ENCODE measurements around the gene ANKRD31.

Gene ANKRD31

DNA sequence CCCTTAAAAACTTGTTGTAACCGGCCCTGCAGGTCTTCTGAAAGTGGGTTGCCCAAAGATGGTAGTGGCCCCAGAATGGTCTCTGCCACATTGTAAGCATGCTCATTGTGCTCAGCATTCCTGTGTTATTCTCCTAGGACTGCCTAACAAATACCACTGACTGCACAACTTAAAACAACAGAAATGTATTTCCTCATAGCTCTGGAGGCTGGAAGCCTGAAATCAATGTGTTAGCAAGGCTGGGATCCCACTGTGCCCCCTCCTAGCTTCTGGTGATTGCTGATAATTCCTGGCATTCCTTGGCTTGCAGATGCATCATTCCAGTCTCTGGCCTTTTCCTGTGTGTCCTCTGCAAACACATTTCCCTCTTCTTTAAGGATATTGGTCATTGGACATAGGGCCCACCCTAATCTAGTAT lies 180.9 kb downstream of the ANKRD31 start:
- peak; percentile 28 for DNase-seq (ENCODE audit: low read depth)

DNA sequence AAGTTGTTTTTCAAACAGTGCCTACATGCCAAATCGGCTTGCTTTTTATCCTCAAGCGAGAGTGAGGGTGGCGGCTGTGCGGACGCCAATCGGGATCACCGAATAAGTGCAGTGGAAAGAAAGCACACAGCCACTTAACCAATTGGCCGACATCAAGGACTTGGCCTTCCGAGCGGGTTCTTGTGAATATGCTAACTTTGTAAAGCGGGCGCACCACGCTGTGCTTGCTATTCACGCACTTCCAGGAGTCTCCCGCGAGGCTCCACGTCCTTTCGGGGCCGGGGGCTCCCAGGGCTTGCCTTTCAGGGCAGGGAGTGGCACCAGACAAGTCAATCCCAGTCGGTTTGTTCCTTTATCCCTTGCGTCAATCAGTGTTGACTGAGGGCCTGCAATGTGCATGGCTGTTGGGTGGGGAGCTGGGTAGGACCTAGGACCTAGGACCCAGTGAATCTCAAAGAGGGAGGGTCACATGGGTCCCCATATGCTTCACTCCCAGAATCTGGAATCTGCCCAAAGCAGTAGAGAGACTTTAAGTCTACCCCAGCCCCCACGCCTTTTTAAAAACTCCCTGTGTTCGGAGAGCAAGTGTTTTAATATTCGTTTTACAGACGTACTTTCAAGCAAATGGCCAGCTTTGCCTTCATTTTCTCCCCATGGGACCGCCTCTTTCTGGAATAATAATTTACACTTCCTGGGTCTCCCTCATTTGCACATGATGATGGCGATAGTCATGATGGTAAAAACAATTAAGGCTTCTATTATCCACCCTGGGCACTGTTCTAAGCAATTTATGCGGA lies 182.3 kb downstream of the ANKRD31 start:
- DNase-seq (ENCODE audit: low read depth) = peak; percentile 28

DNA sequence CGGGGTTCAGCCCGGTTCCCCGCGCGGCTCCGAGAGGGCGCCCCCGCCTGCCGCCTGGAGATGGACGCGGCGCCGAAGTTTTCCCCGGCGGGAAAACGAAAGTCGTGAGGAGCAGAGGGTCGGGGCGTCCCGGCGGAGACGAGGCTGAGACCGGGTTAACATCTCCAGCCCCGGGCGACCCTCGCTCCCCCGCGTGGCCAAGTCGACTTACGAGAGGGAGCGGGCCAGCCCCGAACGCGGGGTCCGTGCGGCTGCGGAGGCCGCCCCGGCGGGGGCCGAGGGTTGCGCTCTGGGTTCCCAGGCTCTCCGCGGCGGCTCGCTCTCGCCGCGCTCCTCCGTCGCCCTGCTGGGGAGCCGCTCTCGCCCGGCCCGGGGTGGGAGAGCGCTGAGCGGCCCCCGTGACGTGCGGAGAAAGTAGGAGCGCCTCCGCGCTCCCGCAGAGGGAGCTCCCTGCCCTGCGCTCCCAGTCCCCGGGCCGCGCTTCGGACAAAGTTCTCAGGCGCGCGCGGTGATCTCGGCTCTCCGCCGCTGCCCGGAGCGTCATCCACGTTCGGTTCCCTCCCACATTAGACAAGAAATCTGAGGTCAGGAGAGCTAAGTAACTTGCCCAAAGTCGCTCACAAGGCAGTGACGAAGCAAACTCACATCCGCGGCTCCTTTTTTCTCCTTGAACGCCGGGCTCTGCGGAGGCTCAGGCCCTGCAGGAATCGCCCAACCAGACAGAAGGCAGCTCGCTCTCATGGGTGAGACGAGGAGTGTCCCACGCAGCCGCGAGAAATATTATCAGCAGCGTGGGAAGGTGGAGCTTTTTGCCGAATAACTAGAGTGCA lies 183.2 kb downstream of the ANKRD31 start:
- DNase-seq (ENCODE audit: low read depth) = peak; percentile 68

DNA sequence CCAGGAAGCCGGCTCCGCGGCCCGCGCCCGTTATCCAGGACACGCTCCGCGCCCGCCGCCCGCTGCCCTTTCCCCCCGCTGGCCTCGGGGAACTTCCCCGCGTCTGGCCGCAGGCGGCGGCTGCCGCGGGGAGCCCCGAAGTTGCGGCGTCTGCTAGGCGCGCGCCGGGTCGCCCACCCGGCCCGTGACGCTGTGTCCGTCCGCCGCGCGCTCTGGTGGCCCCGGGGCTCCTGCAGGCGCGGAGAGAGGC lies 183.7 kb downstream of the ANKRD31 start:
- DNase-seq (ENCODE audit: low read depth) = no peak

DNA sequence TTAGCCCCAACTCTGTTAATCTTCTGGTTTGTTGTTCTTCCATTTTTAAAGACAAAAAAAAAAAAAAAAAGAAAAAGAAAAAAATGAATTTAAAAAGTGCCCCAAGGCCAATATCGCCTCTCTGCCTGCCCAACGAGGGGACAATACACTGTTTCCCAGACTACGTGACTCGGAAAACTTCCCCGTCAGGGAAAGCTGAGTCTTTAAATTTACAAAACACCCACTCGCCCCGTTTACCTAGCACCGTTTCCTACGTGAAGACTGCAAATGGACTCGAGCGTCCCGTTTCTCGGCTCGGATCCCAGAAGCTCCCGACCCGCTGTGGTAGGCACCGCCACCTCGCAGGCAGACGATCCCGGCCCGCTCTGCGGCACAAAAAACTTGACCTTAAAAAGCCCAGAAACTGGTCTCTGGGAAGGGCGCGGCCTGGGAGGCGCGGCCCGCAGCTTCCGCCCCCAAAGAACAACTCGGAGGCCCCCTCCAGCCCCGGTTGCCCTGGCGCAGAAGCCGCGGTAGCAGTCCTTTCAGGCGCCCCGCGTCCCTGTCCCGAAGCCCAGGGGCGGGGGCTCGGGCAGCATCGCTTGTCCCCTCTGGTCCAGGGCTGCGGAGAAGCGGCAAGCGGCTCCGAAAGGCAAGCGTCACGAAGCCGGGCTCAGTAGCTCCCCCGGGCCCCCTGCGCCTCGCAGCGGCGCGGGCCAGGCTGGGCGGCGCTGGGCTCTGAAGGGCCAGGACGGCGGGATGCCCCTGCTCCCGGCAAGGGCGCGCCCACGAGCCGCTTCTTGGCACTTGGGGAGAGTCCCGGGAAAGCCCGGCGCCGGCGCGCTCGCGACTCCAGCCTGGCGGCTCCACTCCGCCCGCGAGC lies 184.3 kb downstream of the ANKRD31 start, which contains the start of gene GCNT4:
Gene GCNT4, minus strand, starts transcription at position 367 of the 862 bp plus-strand sequence. CDS start 22,521 bp downstream, outside the sequence.
- DNase-seq (ENCODE audit: low read depth) = peak; percentile 33

DNA sequence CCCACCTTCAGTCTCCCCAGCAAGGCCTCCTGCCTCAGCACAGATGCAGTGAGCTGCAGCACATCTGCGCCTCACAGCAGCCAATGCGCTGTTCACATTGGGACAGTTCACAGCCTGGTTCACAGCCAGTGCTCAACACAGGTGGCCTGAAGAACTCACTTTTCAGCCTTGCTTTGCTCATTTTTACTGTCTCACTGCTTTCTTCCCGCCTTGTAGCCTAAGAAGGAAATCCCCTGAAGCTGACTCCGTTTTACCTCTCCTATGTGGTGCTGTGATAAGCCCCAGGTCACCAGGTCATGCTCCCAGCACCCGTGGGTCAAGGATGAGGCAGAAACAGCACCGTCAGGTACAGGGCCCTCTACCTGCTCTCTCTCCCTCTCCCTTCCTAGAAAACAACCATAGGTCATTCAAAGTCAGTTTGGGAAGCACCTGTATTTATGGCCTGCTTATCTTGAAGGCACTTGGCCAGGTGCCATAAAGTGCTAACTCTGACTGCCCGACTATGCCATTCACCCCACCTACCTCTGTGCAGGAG lies 185.4 kb downstream of the ANKRD31 start:
- no peak for DNase-seq (ENCODE audit: low read depth)

DNA sequence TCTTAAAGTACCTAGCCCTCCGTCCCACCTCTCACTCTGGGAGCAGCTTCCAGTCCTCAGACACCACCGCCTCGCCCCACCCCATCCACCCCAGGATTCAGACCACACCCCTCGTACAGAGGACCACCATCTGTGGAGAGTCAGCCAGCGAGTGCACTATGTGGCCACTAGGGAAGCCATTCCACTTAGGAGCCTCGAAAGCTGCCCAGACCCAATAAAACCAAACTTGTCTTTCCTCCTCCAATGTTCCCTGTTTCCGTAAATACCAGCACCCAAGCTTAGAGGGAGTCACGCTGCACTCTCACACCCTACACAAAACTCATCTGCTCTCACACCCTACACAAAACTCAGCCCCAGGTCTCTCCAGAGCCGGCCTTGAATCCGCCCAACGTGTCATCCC lies 186.3 kb downstream of the ANKRD31 start:
- no peak for DNase-seq (ENCODE audit: low read depth)

DNA sequence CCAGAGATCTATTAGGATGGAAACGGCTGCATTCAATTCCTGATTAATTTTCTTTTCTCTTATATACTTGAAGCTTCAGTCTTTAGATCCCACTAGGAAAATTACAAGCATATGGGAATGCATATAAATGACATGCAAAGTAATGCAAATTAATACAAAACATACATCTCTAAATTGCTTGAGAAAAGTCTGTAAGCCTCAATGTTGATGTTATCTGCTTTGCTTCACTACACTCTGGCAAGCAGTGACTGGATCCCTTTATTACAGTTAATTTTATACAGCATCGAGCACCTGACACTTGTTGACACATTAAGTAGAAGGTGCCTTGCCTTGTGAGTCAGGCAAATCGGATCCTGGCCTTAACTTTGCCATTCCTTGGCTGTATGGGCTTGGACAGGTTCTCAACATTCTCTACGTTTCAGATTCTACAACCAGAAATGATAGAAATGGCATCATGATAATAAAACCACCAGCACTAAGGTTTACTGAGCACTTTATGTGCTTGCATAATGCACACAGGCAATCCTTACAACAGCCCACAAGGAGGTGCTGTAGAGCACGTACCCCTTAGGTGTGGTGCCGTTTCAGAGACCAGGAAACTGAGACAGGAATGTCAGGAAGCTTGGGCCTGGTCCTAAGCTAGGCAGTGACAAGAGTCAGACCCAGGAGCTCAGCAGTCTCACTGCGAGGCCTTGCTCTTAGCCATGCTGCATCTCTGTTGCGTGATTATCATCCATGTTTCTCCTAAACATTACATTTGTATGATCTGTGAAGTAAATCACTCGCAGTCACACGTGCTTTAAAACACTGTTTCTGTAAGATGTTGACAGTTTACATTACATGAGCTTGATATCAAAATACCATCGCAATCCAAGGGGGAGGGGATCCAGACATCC lies 187.0 kb downstream of the ANKRD31 start:
- DNase-seq (ENCODE audit: low read depth) = peak; percentile 28

DNA sequence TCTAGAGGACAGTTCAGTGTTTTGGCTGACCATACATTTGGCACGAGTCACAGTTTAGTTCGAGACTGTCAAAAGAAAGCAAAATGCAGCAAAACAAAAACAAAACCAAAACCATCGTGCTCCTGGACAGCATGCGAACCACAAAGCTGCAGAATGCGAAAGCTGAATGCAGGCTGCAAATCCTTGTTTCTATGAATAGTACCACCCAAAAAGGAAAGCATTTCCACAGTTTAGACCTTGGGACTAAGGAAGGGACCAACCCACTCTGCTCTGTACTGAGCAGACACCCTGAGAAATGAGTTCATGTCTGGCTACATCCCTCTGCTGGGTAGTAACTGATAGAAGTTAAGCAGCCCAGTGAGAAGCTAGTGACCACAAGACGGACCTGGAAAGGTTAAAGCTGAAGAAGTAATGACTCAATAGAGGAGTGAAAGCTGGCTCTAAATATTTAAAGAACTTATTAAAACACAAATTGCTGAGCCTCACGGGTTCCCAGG lies 188.2 kb downstream of the ANKRD31 start:
- DNase-seq (ENCODE audit: low read depth) = peak; percentile 29

DNA sequence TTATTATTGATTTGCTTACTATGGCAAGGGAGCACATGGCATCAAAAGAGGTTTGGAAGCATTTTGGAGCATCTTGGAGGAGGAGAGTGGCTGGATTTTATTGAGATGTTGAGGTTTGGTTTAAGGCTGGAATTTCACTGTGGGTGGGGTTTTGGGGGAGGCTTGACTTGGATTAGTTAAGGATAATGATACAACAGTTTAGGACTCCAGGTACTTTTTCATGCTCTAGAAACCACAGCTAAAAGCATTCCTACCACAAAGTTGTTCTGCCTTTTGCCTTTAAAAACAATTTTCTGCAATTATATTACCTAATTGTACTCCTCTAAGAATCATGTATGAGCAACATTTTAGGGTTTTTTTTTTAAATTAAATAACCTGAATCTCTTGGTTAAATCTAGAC lies 189.3 kb downstream of the ANKRD31 start:
- no peak for DNase-seq (ENCODE audit: low read depth)

DNA sequence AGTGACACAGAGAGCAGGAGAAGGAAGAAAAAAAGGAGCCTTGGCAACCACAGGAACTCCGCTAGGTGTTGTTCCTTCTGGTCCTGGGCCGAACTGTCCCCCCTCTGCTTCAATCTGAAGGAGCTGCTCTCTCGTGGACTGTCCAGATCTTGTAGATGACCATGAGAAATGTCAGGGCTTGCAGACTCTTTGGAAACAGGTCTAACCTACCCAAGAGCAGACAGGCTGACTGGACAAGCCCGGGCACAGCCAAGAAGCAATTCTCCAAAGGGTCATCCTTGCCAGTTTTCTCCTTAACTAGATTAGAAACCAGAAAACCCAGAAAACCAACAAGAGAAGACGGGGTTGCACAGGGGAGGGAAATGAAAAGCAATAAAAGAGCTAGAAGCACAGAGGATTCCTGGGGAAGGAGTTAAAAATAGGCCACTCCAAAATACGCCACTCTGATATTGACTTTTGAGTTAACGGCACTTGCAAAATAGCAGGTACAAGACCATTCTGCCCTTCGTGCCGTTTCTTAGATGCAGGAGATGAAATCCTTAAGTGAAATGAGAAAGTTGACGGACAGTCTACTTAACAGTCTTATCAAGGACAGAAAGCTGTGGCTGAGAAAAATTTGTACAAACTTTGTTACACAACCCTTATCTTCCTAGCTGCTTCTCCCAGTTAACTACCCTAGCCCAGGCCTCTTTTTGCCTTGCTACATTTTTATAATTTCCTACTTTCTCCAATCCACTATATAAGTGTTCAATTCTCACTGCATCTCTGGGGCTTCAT lies 190.1 kb downstream of the ANKRD31 start:
- DNase-seq (ENCODE audit: low read depth) = no peak

DNA sequence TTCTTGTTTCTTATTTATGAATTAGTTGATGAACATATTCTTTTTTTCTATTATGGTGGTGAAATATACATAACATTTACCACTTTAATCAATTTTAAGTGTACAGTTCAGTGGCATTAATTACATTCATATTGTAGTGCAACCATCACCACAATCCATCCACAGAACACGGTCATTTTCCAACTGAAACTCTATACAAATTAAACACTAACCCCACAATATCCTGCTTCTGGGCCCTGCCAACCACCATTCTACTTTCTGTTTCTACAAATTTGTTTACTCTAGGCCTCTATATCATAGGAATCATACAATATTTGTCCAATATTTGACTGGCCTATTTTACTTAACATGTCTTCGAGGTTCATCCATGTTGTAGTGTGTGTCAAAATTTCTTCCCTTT lies 191.6 kb downstream of the ANKRD31 start:
- no peak for DNase-seq (ENCODE audit: low read depth)

DNA sequence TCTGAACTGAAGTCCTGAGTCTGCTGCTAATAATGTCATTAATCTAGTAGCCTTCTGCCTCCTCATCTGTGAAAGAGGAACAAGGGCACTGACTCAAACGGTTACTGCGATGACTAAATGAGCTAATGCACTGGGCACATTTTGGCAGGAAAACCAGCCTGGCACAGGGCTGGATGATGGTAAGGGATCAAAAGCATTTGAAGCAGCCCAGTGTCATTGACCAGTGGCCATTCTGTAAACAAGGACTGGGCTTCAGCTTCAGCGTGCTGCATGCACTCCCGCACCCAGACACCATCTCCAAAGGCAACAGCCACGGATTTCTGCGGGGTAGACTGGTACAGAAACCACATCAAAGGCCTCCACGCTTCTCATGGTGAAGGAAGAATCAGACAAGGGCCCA lies 192.3 kb downstream of the ANKRD31 start:
- no peak for DNase-seq (ENCODE audit: low read depth)

DNA sequence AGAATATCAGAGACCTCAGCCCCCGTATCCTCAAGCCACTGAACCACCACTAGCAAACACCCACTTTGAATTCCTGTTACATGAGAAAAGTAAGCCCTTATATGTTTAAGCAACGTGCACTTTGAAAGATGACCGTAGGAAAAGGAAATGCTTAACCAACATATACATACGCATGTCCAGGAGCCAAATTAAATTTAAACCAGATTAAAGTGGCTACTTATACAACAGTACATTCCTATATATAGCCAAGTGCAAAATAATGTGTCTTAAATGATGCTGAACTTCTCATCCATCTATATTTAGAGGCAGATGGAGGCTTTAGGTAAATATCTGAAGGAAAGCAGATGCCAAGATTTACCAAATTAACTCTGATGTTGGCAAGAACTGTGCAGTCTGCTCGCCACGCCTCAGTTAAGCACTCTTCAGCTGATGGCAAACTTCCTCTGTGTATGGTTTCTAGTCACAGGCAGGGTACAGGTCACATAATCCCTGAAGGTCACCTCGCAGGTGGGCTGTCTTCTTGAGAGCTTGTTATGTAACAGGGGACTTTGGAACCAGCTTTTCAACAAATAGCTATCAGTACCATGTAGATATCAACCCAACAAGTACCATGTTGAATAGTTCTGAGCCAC lies 192.9 kb downstream of the ANKRD31 start:
- DNase-seq (ENCODE audit: low read depth) = no peak

DNA sequence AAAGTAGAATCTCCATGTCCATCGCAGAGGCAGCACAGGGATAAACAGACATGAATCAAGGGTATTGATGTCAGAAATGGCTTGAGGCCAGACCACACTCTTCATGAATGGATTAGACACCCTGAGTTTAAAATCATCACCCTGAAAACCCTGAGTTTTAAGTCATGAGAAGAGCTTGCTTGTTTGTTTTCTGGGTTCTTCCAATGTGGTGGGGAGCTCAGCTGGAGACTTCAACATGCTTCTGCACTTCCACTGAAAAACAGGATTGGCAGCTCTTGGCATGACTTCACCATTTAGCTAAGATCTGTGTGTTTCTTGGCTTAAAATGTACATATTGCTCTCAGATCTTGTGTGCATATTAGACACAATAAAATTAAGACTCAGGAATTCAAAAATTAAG lies 194.2 kb downstream of the ANKRD31 start:
- no peak for DNase-seq (ENCODE audit: low read depth)

DNA sequence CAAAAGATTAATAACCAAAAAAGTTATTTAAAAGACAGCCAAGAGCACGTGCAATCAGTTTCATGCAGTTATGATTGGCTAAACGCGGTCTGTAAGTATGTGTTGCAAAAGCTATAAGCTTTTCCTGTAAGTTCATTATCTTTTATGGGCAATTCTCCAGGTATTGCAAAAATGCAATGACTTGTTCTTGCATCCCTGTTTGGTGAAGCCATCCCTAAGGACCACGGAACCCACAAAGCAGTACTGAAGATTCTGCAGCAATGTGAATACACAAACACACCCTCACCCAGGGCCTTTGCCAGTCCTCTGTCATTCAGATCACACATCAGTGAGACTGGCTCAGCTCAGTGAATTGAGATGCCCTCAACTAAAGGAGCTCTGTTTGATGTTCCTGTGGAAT lies 195.7 kb downstream of the ANKRD31 start:
- DNase-seq (ENCODE audit: low read depth) = no peak

DNA sequence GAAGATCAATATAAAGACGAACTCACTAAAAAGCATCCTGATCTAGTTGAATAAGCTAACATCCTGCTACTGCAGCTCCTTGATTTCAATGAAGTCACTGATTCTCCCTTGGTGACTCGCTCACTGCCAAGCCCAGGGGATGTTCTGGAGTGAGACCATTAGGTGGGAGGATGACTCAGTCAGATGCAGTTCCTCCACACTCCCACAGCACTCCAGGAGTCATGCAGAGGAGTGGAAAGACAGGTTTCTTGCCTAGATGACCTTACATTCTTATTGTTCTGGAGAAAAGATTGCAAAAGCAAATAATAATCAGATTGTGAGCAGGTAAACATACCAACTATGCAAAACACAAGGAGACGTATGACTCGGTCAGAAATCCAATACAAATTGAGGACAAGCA lies 199.6 kb downstream of the ANKRD31 start:
- peak; percentile 55 for DNase-seq (ENCODE audit: low read depth)

DNA sequence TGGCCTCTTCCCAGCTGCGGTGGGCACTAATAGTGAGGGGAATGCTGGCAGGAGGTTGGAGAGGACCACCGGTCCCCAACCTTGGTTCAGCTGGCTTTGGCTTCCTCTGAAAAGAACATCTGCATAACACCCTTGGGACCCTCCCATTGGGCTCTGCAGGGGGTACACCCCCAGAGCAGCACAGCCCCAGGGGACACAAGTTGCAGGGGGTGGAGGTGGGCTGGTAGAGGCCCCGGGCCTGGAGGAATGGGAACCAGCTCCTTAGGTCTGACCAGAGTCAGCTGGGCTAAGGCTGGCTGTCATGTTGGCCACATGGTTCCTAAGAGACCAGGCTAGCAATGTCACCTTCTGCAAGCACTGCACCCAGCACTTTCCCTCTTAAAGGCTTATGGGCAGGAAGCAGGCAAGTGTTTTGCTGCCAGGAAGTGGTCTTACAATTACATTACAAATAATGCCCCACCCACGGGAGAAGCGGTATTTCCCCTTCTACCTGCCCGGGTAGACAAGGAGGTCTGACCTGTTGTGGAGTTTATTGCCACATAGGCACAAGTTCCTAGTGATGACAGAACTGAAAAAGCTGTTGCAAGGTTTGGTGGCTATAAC lies 202.4 kb downstream of the ANKRD31 start:
- no peak for DNase-seq (ENCODE audit: low read depth)

DNA sequence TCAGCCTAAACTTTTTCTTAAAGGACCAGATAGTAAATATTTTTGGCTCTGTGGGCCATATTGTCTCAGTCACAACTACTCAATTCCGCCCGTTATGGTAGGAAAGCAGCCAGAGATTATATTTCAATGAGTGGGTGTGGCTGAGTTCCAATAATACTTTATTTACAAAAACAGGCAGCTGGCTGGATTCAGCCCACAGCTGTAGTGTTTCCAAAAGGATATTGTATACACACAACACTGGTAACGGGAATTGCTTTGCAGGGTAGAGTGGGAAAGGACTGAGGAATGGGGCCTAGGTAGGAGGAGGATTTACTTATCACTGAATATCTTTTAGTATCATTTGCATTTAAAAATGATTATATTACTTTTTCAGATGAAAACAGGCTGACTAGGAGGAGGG lies 205.3 kb downstream of the ANKRD31 start:
- no peak for DNase-seq (ENCODE audit: low read depth)

Measured in GM04504 (cell line).